ENCODE measurements around the gene SSRP1.

The SSRP1 gene

DNA sequence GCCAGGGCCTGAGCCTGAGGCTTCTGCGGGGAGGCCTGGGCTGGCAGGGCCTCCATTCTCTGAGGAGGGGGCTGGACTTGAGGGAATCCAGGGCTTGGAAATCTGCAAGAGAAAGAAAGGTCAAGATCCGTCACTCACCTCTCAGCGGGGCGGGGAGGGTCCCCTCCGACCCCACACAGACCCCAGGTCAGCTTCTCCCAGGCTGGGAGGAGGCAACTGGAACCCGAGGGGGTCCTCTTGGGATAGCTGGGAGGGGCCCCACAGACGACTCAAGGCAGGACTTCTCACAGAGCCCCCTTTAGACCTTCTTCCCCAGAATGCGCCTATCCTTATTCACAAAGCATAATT lies 21.9 kb downstream of the SSRP1 start:
- no peak for DNase-seq

DNA sequence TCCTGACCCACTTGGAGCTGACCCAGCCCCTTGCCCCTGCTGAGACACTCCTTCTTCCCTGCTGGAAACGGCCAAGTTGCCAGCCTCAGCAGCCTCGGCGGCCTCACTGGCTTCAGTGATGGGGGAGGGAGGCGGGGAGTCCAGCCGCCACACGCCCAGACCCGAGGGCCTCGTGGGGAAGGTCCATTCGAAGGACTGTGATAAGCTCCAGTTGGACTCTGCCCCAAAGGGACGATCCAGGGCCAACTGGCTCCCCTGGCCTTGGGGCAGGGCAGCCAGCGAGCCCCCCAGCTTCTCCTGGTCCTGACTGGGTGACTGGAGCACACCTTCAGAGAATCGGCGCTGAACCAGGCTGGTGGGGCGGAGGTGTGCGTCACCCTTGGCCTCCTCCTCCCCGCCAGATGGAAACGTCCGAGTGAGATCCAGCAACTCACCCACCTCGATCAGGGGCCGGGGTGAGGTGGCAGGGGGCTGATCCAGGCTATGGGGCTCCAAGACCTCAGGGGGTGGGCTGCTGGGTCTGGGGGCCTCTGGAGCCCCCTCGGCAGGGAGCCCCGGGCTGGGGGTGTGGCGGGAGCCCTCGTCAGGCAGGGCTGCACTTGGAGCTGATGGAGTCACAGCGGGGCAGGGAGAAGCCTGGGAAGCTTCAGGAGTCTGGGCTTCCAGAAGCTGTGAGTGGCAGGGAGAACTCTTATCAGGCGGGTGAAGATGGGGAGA lies 22.5 kb downstream of the SSRP1 start:
- DNase-seq = no peak

GRCh38 chr11:57312511-57313021 lies 23.1 kb downstream of the SSRP1 start:
- no peak for DNase-seq

DNA sequence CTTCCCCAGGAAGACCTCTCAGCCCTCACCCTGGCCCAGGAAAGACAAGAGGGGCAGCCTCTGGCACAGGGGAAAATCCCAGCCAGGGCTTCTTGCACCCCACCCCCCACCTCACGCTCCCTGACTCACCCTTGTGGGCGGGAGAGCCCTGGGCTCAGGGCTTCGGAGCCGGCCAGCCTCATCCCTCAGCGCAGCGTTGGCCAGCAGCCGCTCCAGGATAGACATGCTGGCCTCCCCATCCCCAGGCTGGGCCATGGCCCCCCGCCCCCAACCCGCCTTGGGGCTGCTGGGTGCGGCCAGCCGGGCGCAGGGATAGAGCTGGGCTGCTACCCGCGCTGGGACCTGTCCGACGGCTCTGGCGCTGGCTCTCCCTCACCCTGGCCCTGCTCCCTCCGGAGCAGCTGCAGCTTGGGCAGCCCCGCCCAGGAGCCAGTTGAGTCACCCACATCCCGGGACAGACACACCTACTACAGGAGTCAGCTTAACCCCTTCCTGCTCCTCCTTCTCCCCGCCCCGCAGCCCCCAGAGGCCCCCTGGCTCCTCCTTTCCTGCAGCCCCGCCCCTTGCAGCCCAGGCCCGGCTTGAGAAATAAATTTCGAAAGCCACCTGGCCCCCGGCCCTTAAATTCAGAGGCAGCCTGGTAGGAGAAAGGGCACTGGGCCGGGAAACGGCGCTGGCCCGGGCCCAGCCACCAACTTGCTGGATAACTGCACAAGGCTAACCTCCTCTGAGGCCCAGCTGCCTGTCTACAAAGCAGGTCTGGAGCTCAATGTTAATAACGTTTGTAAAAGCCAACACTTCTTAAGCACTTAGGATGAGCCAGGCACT lies 24.4 kb downstream of the SSRP1 start:
- peak; percentile 88 for DNase-seq

GRCh38 chr11:57310630-57311086 lies 25.0 kb downstream of the SSRP1 start:
- no peak for DNase-seq

GRCh38 chr11:57310091-57310490 lies 25.6 kb downstream of the SSRP1 start:
- DNase-seq = no peak

GRCh38 chr11:57309106-57310059 lies 26.3 kb downstream of the SSRP1 start:
- no peak for DNase-seq

DNA sequence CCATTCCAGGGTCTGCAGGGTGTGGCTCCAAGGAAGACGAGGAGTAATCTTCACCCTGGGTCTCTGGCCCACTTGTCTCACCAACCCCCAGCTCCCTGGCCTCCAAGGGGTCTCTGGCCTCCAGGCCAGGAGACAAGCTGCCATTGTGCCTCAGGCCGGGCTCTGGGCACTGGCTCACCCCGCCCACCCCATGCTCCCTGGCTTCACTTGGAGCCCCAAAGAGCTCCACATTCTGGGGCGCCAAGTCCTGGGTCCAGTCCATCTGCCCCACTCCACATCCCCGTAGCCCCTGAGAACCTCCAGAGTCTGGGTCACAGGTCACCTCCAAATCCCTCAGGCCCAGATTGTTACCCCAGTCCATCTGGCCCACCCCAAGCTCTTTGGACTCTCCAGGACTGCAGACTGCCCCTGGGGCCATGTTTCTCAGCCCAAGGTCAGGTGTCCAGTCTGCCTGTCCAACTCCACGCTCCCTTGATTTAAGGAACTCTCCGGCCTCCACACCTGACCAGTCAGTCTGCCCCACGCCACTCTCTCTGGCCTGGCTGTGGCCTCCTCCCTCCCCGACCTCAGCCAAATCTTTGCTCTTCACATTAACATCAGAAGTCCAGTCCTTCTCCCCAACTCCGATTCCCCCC lies 27.1 kb downstream of the SSRP1 start:
- DNase-seq = no peak

GRCh38 chr11:57307666-57308270 lies 27.9 kb downstream of the SSRP1 start:
- no peak for DNase-seq

GRCh38 chr11:57306940-57307565 lies 28.6 kb downstream of the SSRP1 start:
- no peak for DNase-seq

DNA sequence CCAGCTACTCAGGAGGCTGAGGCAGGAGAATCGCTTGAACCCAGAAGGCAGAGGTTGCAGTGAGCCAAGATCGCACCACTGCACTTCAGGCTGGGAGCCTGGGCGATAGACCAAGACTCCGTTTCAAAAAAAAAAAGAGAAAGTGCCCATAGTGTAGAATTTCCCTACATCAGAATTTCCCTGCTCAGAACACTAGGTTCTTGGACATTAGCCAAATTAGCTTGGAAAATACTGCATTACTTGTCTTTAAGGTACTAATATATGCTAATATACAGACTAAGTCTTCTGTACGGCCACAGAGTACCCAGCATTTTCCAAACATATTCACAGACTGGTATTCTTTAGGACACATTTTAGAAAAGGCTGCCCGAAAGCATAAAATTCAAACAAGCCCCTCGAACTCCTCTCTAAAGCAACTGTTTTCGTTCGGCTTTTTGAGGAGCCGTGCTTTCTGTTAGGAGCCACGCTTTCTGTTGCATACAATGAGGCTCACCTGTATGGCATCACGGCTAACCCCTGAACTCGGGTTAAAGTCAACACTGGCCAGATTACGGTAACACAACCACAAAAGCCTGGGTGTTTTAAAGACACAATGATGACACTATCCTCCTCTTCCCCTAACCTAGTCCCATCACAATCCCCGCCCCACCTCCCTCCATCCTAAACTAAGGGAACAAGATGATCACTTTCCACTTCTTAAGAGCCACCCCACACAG lies 29.4 kb downstream of the SSRP1 start:
- DNase-seq = no peak

DNA sequence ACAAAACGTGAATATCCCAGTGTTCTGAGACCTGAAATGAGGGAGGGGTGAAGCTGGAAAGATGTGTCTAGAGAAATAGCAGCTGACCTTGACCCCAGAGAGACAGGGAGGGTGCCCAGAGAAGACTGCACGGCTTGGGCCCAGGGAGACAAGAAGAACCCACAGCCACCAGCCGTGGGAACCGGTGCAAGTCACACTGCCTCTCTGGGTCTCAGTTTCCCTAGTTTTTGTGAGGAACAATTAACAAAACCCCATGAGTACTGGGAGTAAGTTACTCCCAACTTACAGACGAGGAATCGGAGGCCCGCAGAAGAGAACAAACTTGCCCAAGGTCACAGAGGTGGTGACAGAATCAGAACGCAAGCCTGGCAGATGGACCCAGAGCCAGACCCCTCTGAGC lies 30.2 kb downstream of the SSRP1 start:
- no peak for DNase-seq

DNA sequence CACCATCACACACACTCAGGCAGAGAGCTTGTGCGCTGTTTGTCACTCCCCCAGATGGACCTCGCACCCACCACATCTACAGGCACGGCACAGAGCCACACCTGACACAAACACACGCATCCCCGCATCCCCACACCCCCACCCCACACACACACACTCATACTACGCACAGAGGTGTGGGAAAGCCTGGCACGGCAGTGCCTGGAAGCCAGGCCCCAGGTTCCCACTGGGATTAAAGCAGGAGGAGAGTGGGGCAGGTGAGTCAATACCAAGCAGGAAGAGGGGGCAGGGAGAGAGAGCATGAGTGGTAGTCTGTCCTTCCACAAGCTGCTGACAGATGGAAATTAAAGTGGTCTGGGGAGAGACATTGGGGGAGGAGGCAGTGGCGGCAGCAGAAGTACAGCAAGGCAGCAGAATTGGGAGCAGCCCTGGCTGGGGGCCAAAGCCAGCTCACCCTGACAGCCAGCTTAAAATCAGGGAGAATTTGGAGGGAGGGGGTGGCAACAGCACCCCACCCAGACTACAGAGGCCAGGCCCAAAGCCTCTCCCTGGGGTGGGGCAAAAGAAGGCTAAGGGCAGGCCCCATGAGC lies 31.6 kb downstream of the SSRP1 start:
- no peak for DNase-seq

- DNase-seq = no peak
These were observed 32.3 kb downstream of the SSRP1 start for GRCh38 chr11:57303280-57303989.

- no peak for DNase-seq
These were observed 33.2 kb downstream of the SSRP1 start for GRCh38 chr11:57302489-57302888.

GRCh38 chr11:57301711-57302423 lies 33.8 kb downstream of the SSRP1 start:
- DNase-seq = no peak

- DNase-seq = no peak
These were observed 34.9 kb downstream of the SSRP1 start for GRCh38 chr11:57300785-57301184.

DNA sequence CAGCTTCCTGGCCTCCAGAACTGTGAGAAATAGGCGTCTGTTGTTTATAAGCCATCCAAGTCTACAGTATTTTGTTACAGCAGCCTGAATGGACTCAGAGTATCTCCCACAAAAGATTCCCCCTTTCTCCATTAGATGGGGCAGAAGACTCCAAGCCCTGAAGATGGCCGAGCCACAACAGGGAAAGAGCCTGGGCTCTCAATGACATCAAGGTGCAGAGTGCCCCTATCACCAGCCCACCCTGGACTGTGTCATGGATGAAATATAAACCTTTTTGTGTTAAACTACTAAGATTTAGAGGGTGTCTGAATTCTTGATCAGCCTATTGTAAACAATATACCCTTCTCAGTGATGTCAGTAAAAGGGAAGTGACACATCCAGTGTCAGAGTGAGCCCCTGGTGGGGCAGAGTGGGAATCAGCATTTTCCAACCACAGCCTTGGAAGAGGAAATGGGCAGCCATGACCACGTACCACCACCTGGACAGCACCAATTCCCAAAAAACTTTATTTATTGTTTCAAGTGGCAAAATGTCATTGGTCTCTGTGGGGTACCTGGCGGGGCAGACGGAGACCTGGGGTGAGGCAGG lies 36.4 kb downstream of the SSRP1 start:
- no peak for DNase-seq

DNA sequence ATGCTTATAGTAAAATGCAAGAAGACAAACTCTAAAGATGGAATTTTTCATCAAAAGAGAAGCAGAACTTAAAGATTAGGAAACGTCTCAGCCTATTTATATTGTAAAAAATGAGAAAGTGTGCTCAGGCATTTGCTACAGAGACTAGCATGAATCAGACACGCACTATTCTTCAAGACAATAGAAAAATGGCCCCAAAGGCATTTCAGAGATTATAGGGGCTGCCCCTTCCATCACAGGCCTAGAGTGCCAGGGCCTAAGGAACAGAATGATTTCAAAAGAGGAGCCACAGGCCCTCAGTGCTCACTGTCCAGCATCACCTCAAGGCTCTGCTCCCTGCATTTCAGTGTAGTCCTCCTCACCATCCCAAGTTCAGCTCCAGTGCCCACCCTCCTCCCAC lies 38.5 kb downstream of the SSRP1 start:
- DNase-seq = no peak

Measured in amniotic stem cell (primary cell).